Tracheal epithelial cell (primary cell): Measurements from ENCODE around the gene GPR148. TPM values are rescaled to one million over a fixed set of nuclear protein-coding genes. Genes with fewer than 3 reads are reported as not detected.

ENCODE experiments used
- total RNA-seq: library from RNA; depleted of rRNA; stranded (reverse); fragments of >200 nt; gene quantifications from 2 replicates; pipeline ENCODE4 v1.2.1, GENCODE V29; 2014

GPR148 gene, protein sequence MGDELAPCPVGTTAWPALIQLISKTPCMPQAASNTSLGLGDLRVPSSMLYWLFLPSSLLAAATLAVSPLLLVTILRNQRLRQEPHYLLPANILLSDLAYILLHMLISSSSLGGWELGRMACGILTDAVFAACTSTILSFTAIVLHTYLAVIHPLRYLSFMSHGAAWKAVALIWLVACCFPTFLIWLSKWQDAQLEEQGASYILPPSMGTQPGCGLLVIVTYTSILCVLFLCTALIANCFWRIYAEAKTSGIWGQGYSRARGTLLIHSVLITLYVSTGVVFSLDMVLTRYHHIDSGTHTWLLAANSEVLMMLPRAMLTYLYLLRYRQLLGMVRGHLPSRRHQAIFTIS
- total RNA-seq, result not detected in 2 replicates

DNA sequence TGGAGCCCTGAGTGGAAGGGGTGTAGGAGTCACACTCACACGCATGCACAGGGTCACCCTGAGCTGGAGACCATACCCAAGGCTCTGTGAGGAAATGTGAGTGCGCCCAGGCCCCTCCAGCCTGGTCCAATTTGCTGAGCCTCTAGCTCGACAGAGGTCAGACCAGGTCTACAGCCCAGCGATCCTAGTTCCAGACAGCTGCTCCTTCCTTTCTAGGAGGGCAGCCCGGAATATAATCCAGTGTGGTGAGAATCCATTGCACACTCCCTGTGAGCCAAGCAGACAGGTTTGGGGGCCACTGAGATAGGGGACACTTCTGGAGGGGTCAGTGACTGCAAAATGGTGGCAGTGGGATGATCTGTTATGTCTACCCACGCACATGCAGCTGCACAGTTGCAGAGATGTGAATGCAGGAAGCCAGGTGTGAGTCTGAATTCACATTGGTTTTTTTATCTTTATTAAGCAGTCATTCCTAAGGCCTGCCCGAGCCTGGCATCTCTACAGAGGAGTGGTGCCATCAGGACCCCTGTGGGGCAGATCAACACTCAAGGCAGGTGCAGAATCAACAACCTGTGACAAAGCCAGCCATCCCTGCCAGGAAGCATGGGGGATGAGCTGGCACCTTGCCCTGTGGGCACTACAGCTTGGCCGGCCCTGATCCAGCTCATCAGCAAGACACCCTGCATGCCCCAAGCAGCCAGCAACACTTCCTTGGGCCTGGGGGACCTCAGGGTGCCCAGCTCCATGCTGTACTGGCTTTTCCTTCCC lies at the start of gene GPR148:
TSS of gene GPR148 (plus strand) at position 522 of the 768 bp plus-strand sequence. CDS start at position 604, 82 bp downstream.

DNA sequence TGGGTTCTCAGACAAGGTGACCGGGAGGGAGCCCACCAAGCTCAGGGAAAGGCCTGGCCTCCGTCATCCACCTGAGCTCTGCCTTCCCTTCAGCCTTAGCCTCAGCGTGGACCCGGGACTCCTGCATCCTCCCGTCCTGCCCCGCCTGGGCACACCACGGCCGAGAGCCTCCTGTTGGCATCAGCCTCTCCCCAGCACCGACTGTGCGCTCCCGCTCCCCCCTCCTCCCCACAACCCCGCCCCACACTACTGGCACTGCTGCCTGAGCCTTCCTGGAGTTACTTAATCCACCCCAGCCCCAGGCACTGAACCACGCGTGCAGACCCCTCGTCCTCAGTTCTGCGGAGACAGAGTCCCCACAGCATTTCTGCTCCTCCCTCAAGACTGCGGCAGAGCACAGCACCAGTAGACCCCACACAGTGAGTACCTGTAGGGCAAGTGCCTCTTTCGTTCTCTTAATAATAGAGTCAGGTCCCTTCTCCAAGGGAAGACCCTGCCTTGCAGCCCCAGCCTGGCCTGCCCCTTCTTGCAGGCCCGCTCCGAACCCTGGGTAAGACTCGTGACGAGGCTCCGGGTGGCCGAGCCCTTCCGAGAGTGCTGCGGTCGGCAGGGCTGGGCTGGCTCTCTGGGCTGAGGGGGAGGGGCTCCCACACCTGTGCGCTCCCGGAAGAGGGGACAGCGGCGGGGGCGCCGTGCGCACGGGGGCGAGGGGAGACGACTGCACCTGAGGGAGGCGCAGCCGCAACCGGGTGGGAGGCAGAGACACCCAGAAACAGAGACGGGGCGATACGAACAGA lies 26.6 kb downstream of the GPR148 start, which contains the start of gene AMER3:
TSS of gene AMER3 (plus strand) at position 285 of the 797 bp plus-strand sequence. CDS start 6,533 bp downstream, outside the sequence.

Other genes with a start within 250 kb of the GPR148 start
- gene POTEI, start 219.7 kb upstream of the GPR148 start, total RNA-seq, result not detected in 2 replicates
- not detected in 2 replicates for gene CFC1B, start 207.8 kb upstream of the GPR148 start, total RNA-seq
- not detected in 2 replicates for gene CFC1, start 129.5 kb upstream of the GPR148 start, total RNA-seq
- not detected in 2 replicates for gene POTEJ, start 117.6 kb upstream of the GPR148 start, total RNA-seq
- gene AMER3, start 26.5 kb downstream of the GPR148 start, total RNA-seq, result not detected in 2 replicates
- gene ARHGEF4, start 107.8 kb downstream of the GPR148 start, total RNA-seq, result 50.6 and 66.1 TPM in 2 replicates